T-helper 1 cell treated with Interleukin-12 subunit alpha and Interleukin-12 subunit beta and Interleukin-4 antibody, amounts not matched to agents 30 μg/mL and 1 μg/mL, for 36 hours (primary cell): Measurements from ENCODE around the gene CCDC15.
"Not testable (repeated sequence)": the region's sequence is repeated elsewhere in the genome, so short reads cannot be mapped to it uniquely, and the experiment has no call there.

Experiments
- H3K27ac Mint-ChIP-seq: one replicate; pipeline ENCODE4 v1.8.0; 2021; ENCODE audit warnings: mild to moderate bottlenecking, mixed read lengths
- H3K27me3 Mint-ChIP-seq: one replicate; pipeline ENCODE4 v1.8.0; 2021; ENCODE audit warnings: low read depth, mixed read lengths
- H3K36me3 Mint-ChIP-seq: one replicate; pipeline ENCODE4 v1.8.0; 2021; ENCODE audit warnings: low read depth, mixed read lengths
- H3K4me1 Mint-ChIP-seq: one replicate; pipeline ENCODE4 v1.8.0; 2021; ENCODE audit warnings: low read depth, mixed read lengths
- H3K4me3 Mint-ChIP-seq: one replicate; pipeline ENCODE4 v1.8.0; 2021; ENCODE audit warnings: mild to moderate bottlenecking, moderate library complexity, mixed read lengths
- H3K9me3 Mint-ChIP-seq: one replicate; pipeline ENCODE4 v1.8.0; 2021; ENCODE audit warnings: mixed read lengths

The CCDC15 gene

GRCh38 chr11:125001079-125001778 lies 47.2 kb downstream of the CCDC15 start:
- no peak overlapping the region for H3K27ac Mint-ChIP-seq

DNA sequence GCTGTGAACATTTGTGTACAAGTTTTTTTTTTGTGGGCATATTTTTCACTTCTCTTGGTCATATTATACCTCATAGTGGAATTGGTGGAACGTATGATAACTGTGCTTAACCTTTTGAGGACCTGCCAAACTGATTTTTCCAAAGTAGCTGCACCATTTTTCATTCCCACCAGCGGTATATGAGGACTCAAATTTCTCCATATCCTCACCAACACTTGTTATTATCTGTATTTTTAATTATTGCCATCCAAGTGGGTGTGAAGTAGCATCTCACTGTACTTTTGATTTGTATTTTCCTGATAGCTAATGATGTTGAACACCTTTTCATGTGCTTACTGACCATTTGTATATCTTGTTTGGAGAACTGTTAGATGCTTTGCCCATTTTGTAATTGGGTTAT lies 47.8 kb downstream of the CCDC15 start:
- Mint-ChIP-seq H3K27ac (no peak overlapping the region), H3K4me3 (no peak overlapping the region), H3K9me3 (peaks cover 5% of the 10 kb centered on the region), H3K4me1 (no peaks in the 10 kb centered on the region), H3K27me3 (no peaks in the 10 kb centered on the region), H3K36me3 (peaks cover 15% of the 10 kb centered on the region)

More at GRCh38 chr11:125001079-125001778, 47.2 kb downstream of the CCDC15 start:
- no peaks in the 10 kb centered on the region for H3K27me3 Mint-ChIP-seq
- peaks cover 12% of the 10 kb centered on the region for H3K36me3 Mint-ChIP-seq
- H3K9me3 Mint-ChIP-seq, result peaks cover 5% of the 10 kb centered on the region
- no peak overlapping the region for H3K4me3 Mint-ChIP-seq
- no peaks in the 10 kb centered on the region for H3K4me1 Mint-ChIP-seq

DNA sequence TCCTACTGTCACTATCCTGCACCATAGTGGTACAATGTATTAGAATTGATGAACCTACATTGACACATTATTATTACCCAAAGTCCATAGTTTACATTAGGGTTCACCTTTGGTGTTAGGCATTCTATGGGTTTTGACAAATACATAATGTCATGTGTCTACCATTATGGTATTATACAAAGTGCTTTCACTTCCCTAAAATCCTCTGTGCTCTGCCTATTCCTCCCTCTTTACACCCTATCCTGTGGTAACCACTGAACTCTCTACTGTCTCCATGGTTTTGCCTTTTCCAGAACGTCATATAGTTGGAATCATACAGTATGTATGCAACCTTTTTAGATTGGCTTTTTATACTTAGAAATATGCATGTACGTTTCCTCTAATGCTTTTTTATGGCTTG lies 51.5 kb downstream of the CCDC15 start:
- Mint-ChIP-seq H3K27me3 (no peaks in the 10 kb centered on the region), H3K4me3 (no peak overlapping the region), H3K36me3 (peaks cover 18% of the 10 kb centered on the region), H3K9me3 (peaks cover 5% of the 10 kb centered on the region), H3K27ac (no peak overlapping the region), H3K4me1 (no peaks in the 10 kb centered on the region)

DNA sequence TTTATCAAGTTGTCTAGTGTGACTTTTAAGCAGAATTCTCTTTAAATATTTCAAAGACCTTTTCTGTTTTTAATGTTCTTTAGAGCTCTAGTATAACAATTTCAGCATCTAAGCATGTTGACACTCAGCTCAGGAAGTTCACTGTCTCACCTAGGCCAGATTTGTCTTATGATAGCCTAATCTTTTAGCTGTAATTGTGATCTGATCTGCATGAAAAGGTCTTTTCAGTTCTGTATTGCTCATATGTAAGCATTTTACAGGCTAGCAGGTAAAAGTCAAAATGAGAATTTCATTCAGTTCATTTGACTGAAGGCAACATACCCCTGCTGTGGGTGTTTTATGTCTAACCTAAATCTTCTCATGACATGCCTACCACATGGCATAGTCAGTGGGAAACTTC lies 62.4 kb downstream of the CCDC15 start:
- Mint-ChIP-seq H3K27ac (no peak overlapping the region), H3K4me1 (no peaks in the 10 kb centered on the region), H3K27me3 (no peaks in the 10 kb centered on the region), H3K36me3 (peaks cover 1% of the 10 kb centered on the region), H3K9me3 (no peaks in the 10 kb centered on the region), H3K4me3 (no peak overlapping the region)

DNA sequence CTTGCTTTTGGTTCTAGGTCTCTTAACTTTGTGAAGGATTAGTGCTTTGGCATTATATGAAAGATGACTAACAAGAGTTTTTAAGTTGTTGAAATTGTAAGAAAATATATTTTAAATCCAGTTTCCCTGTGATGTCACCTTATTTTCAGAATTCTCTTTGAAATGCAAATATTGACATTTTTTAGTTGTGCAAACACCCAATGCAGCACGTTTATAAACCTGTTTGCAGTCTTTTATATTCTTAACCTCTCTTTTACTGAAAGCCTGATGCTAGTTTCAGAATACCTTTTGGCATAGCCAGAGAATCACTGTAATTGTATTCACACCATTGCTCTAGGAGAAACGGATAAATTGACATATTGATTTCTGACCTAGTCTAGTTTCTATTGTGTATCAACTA lies 66.3 kb downstream of the CCDC15 start:
- H3K36me3 Mint-ChIP-seq, result no peaks in the 10 kb centered on the region
- no peaks in the 10 kb centered on the region for H3K4me1 Mint-ChIP-seq

DNA sequence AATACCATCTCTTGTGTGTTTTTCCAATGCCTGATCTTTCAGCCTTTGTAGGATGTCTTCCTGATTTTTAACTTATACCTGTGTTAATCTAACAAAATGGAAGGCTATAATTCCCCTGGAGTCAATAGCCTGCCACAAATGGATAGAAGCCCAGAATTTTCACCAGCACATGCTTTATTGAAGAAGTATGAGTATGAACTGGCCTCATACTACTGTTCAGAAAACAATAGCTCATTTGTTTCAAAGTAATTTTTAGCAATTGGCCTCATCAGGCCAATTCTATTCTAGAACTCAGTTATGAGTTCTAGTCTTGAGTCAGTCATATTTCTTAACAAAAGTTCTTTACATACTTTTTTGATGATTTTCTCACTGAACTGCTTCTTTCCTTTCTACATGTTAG lies 68.5 kb downstream of the CCDC15 start:
- Mint-ChIP-seq H3K4me1 (no peaks in the 10 kb centered on the region), H3K36me3 (no peaks in the 10 kb centered on the region), H3K4me3 (no peak overlapping the region), H3K27me3 (no peaks in the 10 kb centered on the region), H3K9me3 (no peaks in the 10 kb centered on the region), H3K27ac (no peak overlapping the region)

More for the DNA sequence above, 66.3 kb downstream of the CCDC15 start:
- H3K4me3 Mint-ChIP-seq, result no peak overlapping the region
- H3K9me3 Mint-ChIP-seq, result no peaks in the 10 kb centered on the region
- H3K27ac Mint-ChIP-seq, result no peak overlapping the region
- no peaks in the 10 kb centered on the region for H3K27me3 Mint-ChIP-seq

DNA sequence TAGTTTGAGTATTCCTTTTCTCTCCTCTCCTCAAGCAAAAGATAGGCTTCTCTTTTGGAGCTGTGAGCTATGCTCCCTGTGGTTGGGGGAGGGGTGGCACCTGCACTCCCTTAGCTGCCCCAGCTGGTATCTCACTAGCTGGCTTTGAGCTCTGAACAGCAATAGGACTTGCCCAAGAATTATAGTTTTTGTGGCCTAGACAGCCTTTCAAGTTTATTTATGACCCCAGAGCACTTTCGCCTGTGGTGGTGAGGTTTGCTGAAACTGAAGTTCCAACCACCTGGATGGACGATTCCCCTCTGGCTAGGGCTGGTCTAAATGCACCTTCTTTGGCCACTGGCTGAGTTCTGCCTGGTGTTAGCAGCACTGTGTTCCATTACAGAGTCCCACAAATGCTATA lies 72.0 kb downstream of the CCDC15 start:
- Mint-ChIP-seq H3K4me3 (no peak overlapping the region), H3K4me1 (no peaks in the 10 kb centered on the region), H3K9me3 (peaks cover 14% of the 10 kb centered on the region), H3K36me3 (peaks cover 4% of the 10 kb centered on the region), H3K27ac (no peak overlapping the region), H3K27me3 (no peaks in the 10 kb centered on the region)

GRCh38 chr11:125029431-125029830 lies 75.4 kb downstream of the CCDC15 start:
- H3K4me1 Mint-ChIP-seq, H3K27ac Mint-ChIP-seq, H3K27me3 Mint-ChIP-seq, H3K4me3 Mint-ChIP-seq: not testable (repeated sequence)
- peaks cover 12% of the 10 kb centered on the region for H3K36me3 Mint-ChIP-seq
- H3K9me3 Mint-ChIP-seq, result peaks cover 31% of the 10 kb centered on the region

- peaks cover 1% of the 10 kb centered on the region for H3K4me1 Mint-ChIP-seq
- H3K27me3 Mint-ChIP-seq, result no peaks in the 10 kb centered on the region
- peak overlapping the region; percentile 4 for H3K27ac Mint-ChIP-seq
- H3K4me3 Mint-ChIP-seq, result no peak overlapping the region
- H3K9me3 Mint-ChIP-seq, result peaks cover 19% of the 10 kb centered on the region
- H3K36me3 Mint-ChIP-seq, result peaks cover 20% of the 10 kb centered on the region
These were observed 82.9 kb downstream of the CCDC15 start for GRCh38 chr11:125036933-125037332.

GRCh38 chr11:125049164-125049792 lies 95.3 kb downstream of the CCDC15 start:
- H3K4me3 Mint-ChIP-seq, result no peak overlapping the region
- no peaks in the 10 kb centered on the region for H3K36me3 Mint-ChIP-seq
- peaks cover 6% of the 10 kb centered on the region for H3K4me1 Mint-ChIP-seq
- no peak overlapping the region for H3K27ac Mint-ChIP-seq
- H3K9me3 Mint-ChIP-seq, result no peaks in the 10 kb centered on the region
- peaks cover 5% of the 10 kb centered on the region for H3K27me3 Mint-ChIP-seq

- H3K4me1 Mint-ChIP-seq, result peaks cover 6% of the 10 kb centered on the region
- no peaks in the 10 kb centered on the region for H3K36me3 Mint-ChIP-seq
- H3K4me3 Mint-ChIP-seq, result no peak overlapping the region
- H3K27ac Mint-ChIP-seq, result no peak overlapping the region
- H3K9me3 Mint-ChIP-seq, result no peaks in the 10 kb centered on the region
- H3K27me3 Mint-ChIP-seq, result peaks cover 7% of the 10 kb centered on the region
These were observed 98.0 kb downstream of the CCDC15 start for GRCh38 chr11:125052047-125052446.

DNA sequence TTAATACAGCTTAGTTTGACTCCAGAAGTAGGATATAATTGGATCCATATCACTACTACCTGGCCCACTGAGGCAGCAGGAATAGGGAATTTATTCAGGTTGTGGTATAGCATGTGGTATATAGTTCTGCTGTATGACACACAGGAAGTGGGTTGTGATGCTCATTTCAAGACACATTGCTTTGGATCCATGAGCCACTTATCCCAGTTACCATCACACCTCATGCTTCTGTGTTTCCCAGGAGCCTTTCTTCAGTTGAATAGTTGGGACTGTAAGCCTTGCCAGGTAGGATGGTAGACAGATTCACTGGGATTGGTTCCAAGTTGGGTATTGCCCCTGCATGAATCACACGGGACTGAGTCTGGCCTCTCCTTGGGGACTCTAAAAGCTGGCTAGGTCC lies 99.2 kb downstream of the CCDC15 start:
- Mint-ChIP-seq H3K4me1 (peaks cover 6% of the 10 kb centered on the region), H3K9me3 (no peaks in the 10 kb centered on the region), H3K27ac (no peak overlapping the region), H3K36me3 (no peaks in the 10 kb centered on the region), H3K4me3 (no peak overlapping the region), H3K27me3 (peaks cover 7% of the 10 kb centered on the region)

DNA sequence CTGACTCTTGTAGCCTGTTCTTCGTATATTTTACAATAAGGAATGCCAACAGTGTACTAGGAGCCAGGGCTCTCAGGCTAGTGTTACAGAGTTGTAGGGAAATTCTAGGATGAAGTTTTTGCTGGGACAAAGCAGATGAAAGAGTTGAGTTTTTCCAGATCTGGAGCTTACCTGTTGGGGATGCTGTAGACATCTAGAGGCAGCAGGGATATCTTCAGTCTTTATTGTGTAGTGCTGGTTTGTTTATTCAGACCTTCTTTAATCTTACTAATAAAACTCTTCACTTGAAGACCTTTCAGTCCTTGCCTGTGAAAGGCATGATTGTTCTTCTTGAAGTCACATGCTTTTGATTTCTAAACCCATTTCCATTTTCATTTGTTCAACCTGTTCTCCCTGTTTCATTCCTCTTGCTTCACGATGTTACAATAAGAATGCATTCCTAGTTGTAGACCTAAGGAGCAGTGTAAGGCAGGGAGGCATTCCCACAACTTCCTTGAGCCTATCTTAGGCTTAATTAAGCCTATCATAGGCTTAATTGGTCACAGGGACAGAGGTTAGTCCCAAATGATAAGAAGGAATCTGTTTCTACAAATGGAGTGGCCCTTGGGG lies 101.2 kb downstream of the CCDC15 start:
- Mint-ChIP-seq H3K4me3 (no peak overlapping the region), H3K27me3 (peaks cover 14% of the 10 kb centered on the region), H3K27ac (no peak overlapping the region), H3K36me3 (no peaks in the 10 kb centered on the region), H3K4me1 (peaks cover 6% of the 10 kb centered on the region), H3K9me3 (no peaks in the 10 kb centered on the region)

GRCh38 chr11:125056111-125056510 lies 102.1 kb downstream of the CCDC15 start:
- H3K4me1 Mint-ChIP-seq, H3K36me3 Mint-ChIP-seq, H3K27ac Mint-ChIP-seq, H3K4me3 Mint-ChIP-seq, H3K9me3 Mint-ChIP-seq: not testable (repeated sequence)
- H3K27me3 Mint-ChIP-seq, result peaks cover 19% of the 10 kb centered on the region
